NCI-H2196 treated with DMSO at 0.1 percent for 48 hours (cell line): ENCODE measurements around the gene MRPL20.
A peak's percentile ranks its signal among the peaks of the same experiment; 100 is the strongest.
"Not testable (repeated sequence)": the region's sequence is repeated elsewhere in the genome, so short reads cannot be mapped to it uniquely, and the experiment has no call there.

Experiments
- DNase-seq: peaks from one replicate; lab custom pipeline; 2025; ENCODE audit not compliant: unreplicated experiment; lab: John Stamatoyannopoulos, UW

Gene MRPL20

DNA sequence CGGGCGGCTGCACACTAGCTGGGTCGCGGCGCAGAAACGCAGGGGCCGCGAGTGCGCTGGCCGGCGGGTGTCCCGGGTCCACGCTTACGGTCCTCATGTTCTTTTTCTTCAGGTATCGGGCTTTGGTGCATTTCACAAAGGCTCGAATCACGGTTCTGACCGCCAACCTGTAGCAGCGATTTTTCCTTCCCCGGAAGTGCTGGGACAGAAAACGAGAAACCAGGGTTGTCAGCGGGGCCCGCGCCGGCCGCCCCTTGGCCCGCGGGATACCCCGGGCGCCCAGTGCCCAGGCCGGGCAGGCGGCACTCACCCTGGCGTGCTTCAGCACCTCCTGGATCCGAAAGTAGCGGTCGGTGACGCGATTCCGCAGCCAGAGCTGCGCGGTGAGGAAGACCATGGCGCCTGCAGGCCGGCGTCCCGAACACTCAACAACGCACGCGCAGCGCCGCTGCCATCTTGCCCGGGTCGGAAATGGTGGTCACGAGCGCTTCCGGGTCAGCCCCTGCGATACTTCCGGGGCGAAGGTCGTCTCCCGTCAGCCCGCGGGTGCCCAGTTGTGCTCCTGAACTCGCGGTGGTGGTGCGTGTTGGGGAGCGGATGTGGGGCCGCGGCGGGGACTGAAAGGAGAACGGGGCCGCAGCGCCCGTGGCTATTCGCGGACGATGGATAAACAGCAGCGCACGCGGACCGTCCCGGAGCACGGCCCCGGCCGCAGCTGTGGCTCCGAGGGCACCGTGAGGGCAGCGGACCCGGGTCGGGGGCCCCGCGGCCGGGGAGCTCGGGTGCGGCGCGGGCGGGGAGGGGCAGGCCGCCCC, at the start of gene MRPL20:
MRPL20 (minus strand) TSS at position 473 of the 815 bp plus-strand sequence; CDS start at position 397, 76 bp downstream.
- peak; percentile 88 for DNase-seq

DNA sequence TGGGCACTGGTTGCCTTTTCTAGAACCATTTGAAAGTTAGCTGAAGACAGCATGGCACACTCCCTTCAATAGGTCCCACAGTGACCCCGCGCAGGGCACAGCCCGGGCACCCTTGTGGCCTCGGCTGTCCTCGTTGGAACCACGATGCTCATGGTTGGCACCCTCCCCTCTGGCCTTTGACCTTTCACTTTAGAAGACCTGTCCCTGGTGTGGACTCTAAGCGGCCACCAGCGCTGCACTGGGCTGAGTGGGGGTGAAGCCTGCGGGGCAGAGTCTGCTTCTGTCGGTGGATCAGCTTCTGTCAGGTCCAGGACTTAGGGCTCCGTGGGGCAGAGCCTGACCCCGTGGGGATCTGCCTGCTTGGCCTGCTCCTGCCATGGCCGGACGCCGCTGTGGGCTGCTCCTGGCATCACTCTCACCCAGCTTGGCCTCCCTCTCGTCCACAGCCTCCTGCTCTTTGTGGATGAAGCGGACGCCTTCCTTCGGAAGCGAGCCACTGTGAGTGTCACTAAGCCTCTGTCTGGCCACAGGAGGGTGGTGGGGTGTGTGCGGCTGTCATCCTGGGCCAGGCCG, 49.7 kb upstream of the MRPL20 start:
- DNase-seq, result not testable (repeated sequence)

DNA sequence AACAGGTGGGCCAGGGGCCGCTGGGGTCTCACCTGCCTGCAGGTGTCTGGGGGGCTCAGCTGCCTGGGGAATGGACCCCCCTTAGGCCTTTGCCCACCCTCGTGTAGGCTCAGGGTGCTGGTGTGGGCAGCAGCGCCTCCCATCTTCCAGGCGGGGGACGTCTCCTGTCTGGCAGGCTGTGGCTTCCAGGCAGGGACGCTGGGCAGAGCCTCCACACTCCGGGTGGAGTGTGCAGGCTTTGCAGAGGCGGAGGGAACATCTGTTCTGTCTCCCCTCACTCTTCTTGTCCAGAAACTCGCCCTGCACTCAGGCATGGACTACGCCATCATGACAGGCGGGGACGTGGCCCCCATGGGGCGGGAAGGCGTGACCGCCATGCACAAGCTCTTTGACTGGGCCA, 48.8 kb upstream of the MRPL20 start:
- DNase-seq, result not testable (repeated sequence)

- DNase-seq, result no peak
Measured at GRCh38 chr1:1455366-1455884, 48.3 kb upstream of the MRPL20 start.

DNA sequence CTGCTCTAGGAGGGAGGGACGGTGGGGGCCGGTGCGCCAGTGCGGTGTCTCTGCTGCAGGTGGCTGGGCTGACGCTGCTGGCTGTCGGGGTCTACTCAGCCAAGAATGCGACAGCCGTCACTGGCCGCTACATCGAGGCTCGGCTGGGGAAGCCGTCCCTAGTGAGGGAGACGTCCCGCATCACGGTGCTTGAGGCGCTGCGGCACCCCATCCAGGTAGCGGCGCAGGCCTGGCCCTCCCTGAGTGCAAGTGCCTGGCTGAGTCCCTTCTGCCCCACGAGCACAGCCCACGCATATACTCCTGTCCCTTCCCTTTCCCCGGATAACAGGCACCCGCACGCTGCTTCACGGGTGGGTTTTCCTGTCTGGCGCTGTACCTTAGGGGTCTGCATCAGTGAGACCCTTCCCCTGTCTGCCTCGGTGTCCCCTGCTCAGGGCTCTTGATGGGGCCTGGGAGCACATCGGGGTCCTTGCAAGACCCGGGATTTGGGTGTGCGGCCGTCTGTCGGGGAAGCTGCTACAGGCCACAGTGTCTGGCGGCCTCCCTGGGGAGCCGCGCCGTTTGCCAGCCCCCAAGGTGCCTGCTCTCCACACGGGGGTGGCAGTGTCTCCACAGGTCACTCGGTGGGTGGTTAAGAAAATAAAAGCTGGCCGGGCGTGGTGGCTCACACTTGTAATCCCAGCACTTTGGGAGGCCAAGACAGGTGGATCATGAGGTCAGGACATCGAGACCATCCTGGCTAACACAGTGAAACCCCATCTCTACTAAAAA, 47.4 kb upstream of the MRPL20 start:
- not testable (repeated sequence) for DNase-seq

- no peak for DNase-seq
Measured at GRCh38 chr1:1452882-1453281, 45.8 kb upstream of the MRPL20 start.

GRCh38 chr1:1452365-1452739, 45.3 kb upstream of the MRPL20 start:
- DNase-seq, result not testable (repeated sequence)

DNA sequence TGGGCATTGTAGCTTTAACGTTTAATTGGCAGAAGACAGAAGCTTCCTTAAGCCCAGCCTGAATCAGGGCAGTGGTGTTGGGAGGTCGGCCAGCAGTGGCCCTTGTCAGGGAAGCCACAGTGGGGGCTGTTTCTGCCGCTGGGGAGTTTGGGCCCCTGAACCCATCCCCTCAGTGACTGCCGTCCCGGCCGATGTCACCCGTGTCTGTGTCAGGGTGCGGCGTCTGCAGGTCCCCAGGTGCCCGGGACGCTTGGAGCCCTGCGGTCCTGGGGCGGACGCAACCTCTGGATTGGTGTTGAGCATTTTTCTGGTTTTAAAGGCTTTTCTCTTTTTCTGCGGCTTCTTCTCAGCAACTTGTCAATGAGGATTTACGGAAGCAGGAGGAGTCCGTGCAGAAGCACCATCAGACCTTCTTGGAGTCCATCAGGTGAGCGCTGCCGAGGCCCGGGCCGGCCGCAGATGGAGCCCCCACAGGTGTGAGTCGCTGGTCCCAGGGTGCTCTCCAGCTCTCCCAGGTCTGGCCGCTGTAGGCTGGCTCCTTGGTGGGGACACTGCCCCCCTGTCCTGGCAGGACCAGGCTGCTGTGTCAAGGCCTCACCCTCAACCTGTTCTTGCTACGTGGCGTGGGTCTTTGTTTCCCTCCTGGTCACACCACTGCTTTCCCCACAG, 44.7 kb upstream of the MRPL20 start:
- no peak for DNase-seq

DNA sequence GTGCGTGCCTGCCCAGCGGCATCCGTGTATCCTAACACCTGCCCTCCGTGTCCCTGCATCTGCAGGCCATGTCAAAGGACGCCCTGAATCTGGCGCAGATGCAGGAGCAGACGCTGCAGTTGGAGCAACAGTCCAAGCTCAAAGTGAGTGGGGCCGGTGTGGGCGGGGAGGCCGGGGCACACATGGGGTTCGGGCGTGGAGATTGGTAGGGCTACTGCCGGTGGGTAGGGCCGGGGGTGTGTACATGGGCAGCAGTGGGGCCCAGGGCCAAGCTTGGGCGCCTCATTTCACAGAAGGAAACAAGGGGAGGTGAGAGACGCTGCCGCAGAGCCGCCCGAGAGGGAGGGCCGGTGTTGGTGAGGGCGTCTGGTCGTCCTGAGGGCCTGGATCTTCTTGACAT, 43.5 kb upstream of the MRPL20 start:
- DNase-seq, result not testable (repeated sequence)

DNA sequence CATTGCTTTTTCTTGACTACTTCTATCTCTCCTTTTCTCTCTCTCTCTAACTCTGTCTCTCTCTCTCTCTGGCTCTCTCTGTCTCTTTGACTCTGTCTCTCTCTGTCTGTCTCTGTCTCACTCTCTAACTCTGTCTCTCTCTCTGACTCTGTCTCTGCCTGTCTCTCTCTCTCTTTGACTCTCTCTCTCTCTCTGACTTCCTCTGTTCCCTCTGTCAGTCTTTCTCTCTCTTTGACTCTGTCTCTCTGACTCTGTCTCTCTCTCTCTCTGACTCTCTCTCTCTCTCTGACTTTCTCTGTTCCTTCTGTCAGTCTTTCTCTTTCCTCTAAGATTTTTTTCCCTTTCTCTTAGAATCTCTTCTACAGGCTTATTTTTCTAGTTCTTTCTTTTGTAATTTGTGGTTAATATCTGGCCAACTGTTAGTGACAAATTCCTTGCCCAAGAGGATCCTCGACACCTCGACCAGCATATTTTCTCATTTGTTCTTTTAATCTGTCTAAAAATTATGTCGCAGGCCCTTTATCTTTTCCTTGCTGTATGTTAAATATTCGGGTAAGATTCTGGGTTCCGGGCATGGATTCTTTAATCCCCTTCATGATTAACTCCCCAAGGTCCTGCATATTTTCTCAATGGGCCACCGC, 42.1 kb upstream of the MRPL20 start, which contains the start of gene ATAD3C:
ATAD3C (plus strand) TSS at position 591 of the 641 bp plus-strand sequence. CDS start 995 bp downstream, outside the sequence.
- DNase-seq, result no peak

GRCh38 chr1:1446631-1447030, 39.5 kb upstream of the MRPL20 start:
- DNase-seq, result not testable (repeated sequence)

GRCh38 chr1:1442069-1442770, 35.1 kb upstream of the MRPL20 start:
- DNase-seq, result no peak

DNA sequence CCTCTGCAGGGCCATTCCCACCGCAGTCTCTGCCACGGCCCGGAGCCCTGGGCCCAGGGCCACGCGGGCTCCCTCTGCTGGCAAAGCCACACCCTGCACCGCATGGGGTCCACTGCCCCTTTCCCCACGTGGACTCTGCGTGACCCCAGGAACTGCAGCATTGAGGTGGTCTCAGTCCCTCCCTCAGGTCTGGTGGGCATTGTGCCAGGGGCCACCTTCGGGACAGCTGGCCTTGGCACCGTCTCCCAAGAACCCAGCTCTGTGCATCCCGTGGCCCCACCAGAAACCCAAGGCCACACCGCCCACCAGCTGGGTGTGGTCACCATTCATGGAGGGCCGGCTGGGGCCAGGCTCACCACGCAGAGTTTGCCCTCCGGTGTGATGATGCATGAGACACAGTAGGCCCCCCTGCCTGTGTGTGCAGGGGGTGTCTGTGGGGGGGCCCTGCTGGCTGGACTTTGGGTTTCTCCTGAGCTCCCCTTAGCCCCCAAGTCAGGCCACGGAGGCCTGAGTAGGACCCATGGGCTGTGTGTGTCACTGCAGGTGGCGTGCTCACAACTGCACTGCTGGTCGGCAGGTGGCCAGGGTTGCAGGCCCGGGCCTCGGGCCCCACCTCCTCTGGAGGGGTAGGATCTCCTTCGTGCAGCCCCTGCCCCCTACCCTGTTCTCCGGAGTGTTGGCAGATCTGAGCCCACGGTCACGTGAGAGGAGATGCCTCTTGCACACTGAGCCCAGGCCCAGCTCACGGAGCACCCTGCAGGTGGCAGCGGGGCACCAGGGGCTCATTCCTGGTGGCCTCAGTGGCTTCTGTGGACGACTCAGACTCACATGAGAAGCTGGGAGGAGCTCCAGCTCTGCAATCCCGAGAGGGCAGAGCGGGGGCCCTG, 34.2 kb upstream of the MRPL20 start:
- no peak for DNase-seq

GRCh38 chr1:1440262-1441001, 33.3 kb upstream of the MRPL20 start:
- no peak for DNase-seq

DNA sequence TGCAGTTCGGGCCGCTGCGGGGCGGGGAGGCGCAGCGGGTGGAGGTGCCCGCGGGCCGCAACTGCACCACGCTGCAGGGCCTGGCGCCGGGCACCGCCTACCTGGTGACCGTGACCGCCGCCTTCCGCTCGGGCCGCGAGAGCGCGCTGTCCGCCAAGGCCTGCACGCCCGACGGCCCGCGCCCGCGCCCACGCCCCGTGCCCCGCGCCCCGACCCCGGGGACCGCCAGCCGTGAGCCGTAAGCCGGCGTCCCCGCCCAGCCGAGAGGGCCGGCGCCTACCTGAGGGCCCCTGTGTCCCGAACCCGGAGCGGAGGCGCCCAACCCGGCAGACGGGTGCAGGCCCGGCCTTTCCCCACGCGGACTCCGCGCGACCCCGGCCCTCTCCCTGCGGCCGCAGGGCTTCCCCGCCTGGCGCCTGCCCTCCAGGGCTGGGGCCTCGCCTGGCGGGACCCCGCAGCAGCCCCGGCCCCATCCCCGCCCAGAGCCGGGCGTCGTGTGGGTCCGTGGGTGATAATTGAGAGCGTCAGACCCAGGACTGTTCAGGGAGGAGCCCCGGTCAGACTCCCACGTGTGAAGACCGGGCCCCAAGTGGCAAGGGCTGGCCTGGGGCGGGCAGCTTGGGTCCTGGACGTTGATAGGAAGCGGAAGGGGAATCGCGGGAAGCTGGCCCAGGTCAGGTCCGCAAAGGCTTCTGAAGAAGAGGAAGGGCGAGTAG, 32.6 kb upstream of the MRPL20 start:
- DNase-seq, result no peak

GRCh38 chr1:1438531-1439381, 31.7 kb upstream of the MRPL20 start:
- no peak for DNase-seq
